Nephron progenitor cell (in vitro differentiated cells): ENCODE data around the gene NPHP3.

Experiments
- DNase-seq: peaks from one replicate; pipeline ENCODE4 v3.0.0; 2021
- H3K27ac Mint-ChIP-seq: 2 replicates; pipeline ENCODE4 v1.8.0; 2021; ENCODE audit warnings: mild to moderate bottlenecking, moderate library complexity, mixed read lengths
- H3K27me3 Mint-ChIP-seq: 2 replicates; pipeline ENCODE4 v1.8.0; 2021; ENCODE audit warnings: mild to moderate bottlenecking, low read depth, mixed read lengths; ENCODE audit not compliant: poor library complexity
- H3K36me3 Mint-ChIP-seq: 2 replicates; pipeline ENCODE4 v1.8.0; 2021; ENCODE audit warnings: low read depth, mixed read lengths
- H3K4me1 Mint-ChIP-seq: 2 replicates; pipeline ENCODE4 v1.8.0; 2021; ENCODE audit warnings: mixed read lengths
- H3K4me3 Mint-ChIP-seq: 2 replicates; pipeline ENCODE4 v1.8.0; 2021; ENCODE audit warnings: mild to moderate bottlenecking, moderate library complexity, mixed read lengths
- H3K9me3 Mint-ChIP-seq: 2 replicates; pipeline ENCODE4 v1.8.0; 2021; ENCODE audit warnings: mild to moderate bottlenecking, moderate library complexity, mixed read lengths
- CTCF ChIP-seq: fragments of 200-600 bp; sonication (generic); IDR thresholded peaks from 2 replicates; pipeline ENCODE4 v1.5.0; 2021; ENCODE audit warnings: antibody characterized with exemption

Gene NPHP3

GRCh38 chr3:132637590-132637989, 84.6 kb downstream of the NPHP3 start:
- Mint-ChIP-seq H3K27ac (no peak overlapping the region), H3K27me3 (no peaks in the 10 kb centered on the region), H3K9me3 (no peaks in the 10 kb centered on the region), H3K4me3 (no peak overlapping the region), H3K4me1 (no peaks in the 10 kb centered on the region), H3K36me3 (peaks cover 27% of the 10 kb centered on the region)
- DNase-seq: no peak
- no peak for TF ChIP-seq CTCF

- Mint-ChIP-seq H3K36me3 (peaks cover 21% of the 10 kb centered on the region), H3K27ac (no peak overlapping the region), H3K4me3 (no peak overlapping the region), H3K9me3 (no peaks in the 10 kb centered on the region), H3K4me1 (no peaks in the 10 kb centered on the region), H3K27me3 (no peaks in the 10 kb centered on the region)
- no peak for TF ChIP-seq CTCF
- no peak for DNase-seq
Measured at GRCh38 chr3:132635052-132635451, 87.2 kb downstream of the NPHP3 start.
